Smooth muscle cell (in vitro differentiated cells): ENCODE measurements around the gene NCKIPSD. TPM values are rescaled to one million over a fixed set of nuclear protein-coding genes. Genes with fewer than 3 reads are reported as not detected.

Source experiments
- DNase-seq: peaks from one replicate; lab custom pipeline; 2025; ENCODE audit not compliant: unreplicated experiment; lab: John Stamatoyannopoulos, UW
- H2AFZ ChIP-seq: fragments of 200-600 bp; sonication (generic); 2 replicates; pipeline ENCODE4 v1.6.0; 2016; ENCODE audit warnings: antibody characterized with exemption, low read depth, mild to moderate bottlenecking
- H3F3A ChIP-seq: fragments of 200-600 bp; sonication (generic); 2 replicates; pipeline ENCODE4 v1.6.0; 2017; ENCODE audit warnings: antibody characterized with exemption, low read depth
- H3K27ac ChIP-seq: fragments of 200-600 bp; sonication (generic); 2 replicates; pipeline ENCODE4 v1.5.1; 2016; ENCODE audit warnings: low read depth, mild to moderate bottlenecking
- H3K27me3 ChIP-seq: fragments of 200-600 bp; sonication (generic); 2 replicates; pipeline ENCODE4 v1.6.1; 2016; ENCODE audit warnings: low read depth, mild to moderate bottlenecking
- H3K36me3 ChIP-seq: fragments of 200-600 bp; sonication (generic); 2 replicates; pipeline ENCODE4 v1.5.1; 2016; ENCODE audit warnings: low read depth
- H3K4me1 ChIP-seq: fragments of 200-600 bp; sonication (generic); 2 replicates; pipeline ENCODE4 v1.5.1; 2016; ENCODE audit warnings: low read depth
- H3K4me2 ChIP-seq: fragments of 200-600 bp; sonication (generic); 2 replicates; pipeline ENCODE4 v1.6.0; 2016; ENCODE audit warnings: mild to moderate bottlenecking
- H3K4me3 ChIP-seq: fragments of 200-600 bp; sonication (generic); 2 replicates; pipeline ENCODE4 v1.5.1; 2016; ENCODE audit warnings: mild to moderate bottlenecking
- H3K79me2 ChIP-seq: fragments of 200-600 bp; sonication (generic); 2 replicates; pipeline ENCODE4 v1.6.0; 2016; ENCODE audit warnings: low read depth, mild to moderate bottlenecking
- H3K9ac ChIP-seq: fragments of 200-600 bp; sonication (generic); 2 replicates; pipeline ENCODE4 v1.6.0; 2016; ENCODE audit warnings: low read depth
- H3K9me3 ChIP-seq: fragments of 200-600 bp; sonication (generic); replicated peaks from 2 replicates; pipeline ENCODE4 v1.5.1; 2016; ENCODE audit warnings: low read depth
- H4K20me1 ChIP-seq: fragments of 200-600 bp; sonication (generic); 2 replicates; pipeline ENCODE4 v1.6.0; 2016; ENCODE audit warnings: low read depth
- CTCF ChIP-seq: fragments of 200-600 bp; sonication (generic); IDR thresholded peaks from 2 replicates; pipeline ENCODE4 v1.5.1; 2017; ENCODE audit warnings: borderline replicate concordance, mild to moderate bottlenecking, antibody characterized with exemption; ENCODE audit not compliant: insufficient read depth, poor library complexity, severe bottlenecking
- WGBS: methylation state at CpG from one replicate; pipeline ENCODE4 v1.1.7; 2016; ENCODE audit warnings: low lambda C conversion rate; 5-methylcytosine and 5-hydroxymethylcytosine counted together
- polyA plus RNA-seq: library from polyadenylated mRNA; unstranded; fragments of >200 nt; fragmentation: Nextera tagmentation; extraction: Ambion mirVana; gene quantifications from 2 replicates; pipeline ENCODE4 v1.2.1, GENCODE V29; 2016
- total RNA-seq: library from RNA; depleted of rRNA; stranded (reverse); fragments of >200 nt; gene quantifications from 2 replicates; pipeline ENCODE4 v1.2.3, GENCODE V29; 2014

The NCKIPSD gene
- total and polyA plus RNA-seq, 2 experiments from 2014 or later, result 13.8 to 21.6 TPM

- Histone ChIP-seq H2AFZ (no peak overlapping the region), H3K36me3 (no peaks in the 10 kb centered on the region), H3K9ac (no peak overlapping the region), H4K20me1 (peaks cover 24% of the 10 kb centered on the region), H3K79me2 (peaks cover 6% of the 10 kb centered on the region), H3K4me1 (peaks cover 8% of the 10 kb centered on the region), H3K27ac (no peak overlapping the region), H3K27me3 (no peaks in the 10 kb centered on the region), H3F3A (no peaks in the 10 kb centered on the region), H3K4me3 (no peak overlapping the region), H3K4me2 (no peak overlapping the region), H3K9me3 (no peaks in the 10 kb centered on the region)
- WGBS, result 99% methylated on average over 15 of the region's 15 CpGs
- no peak for TF ChIP-seq CTCF
- DNase-seq, result no peak
Observed at GRCh38 chr3:48633256-48633655, 52.5 kb downstream of the NCKIPSD start.

- H3K4me3 ChIP-seq, result no peak overlapping the region
- peaks cover 8% of the 10 kb centered on the region for H3K4me1 ChIP-seq
- H3K79me2 ChIP-seq, result peaks cover 6% of the 10 kb centered on the region
- H2AFZ ChIP-seq, result no peak overlapping the region
- TF ChIP-seq CTCF, result no peak
- peaks cover 24% of the 10 kb centered on the region for H4K20me1 ChIP-seq
- no peaks in the 10 kb centered on the region for H3K36me3 ChIP-seq
- H3K9me3 ChIP-seq, result no peaks in the 10 kb centered on the region
- DNase-seq, result no peak
- WGBS, result 97% methylated on average over 19 of the region's 22 CpGs
- no peaks in the 10 kb centered on the region for H3K27me3 ChIP-seq
- no peak overlapping the region for H3K27ac ChIP-seq
- no peaks in the 10 kb centered on the region for H3F3A ChIP-seq
- H3K4me2 ChIP-seq, result no peak overlapping the region
- no peak overlapping the region for H3K9ac ChIP-seq
Observed at GRCh38 chr3:48631516-48632448, 53.9 kb downstream of the NCKIPSD start.

GRCh38 chr3:48630833-48631232, 54.9 kb downstream of the NCKIPSD start:
- Histone ChIP-seq H3K27ac (no peak overlapping the region), H3K79me2 (peaks cover 6% of the 10 kb centered on the region), H4K20me1 (peaks cover 24% of the 10 kb centered on the region), H3K4me3 (no peak overlapping the region), H3K9ac (no peak overlapping the region), H2AFZ (no peak overlapping the region), H3K27me3 (no peaks in the 10 kb centered on the region), H3F3A (no peaks in the 10 kb centered on the region), H3K4me2 (no peak overlapping the region), H3K36me3 (no peaks in the 10 kb centered on the region), H3K4me1 (no peaks in the 10 kb centered on the region), H3K9me3 (no peaks in the 10 kb centered on the region)
- 98% methylated on average over 11 of the region's 12 CpGs for WGBS
- DNase-seq, result no peak
- TF ChIP-seq CTCF, result no peak
